GM12878 (cell line): Measurements from ENCODE around the gene RAB31. TPM values are rescaled to one million over a fixed set of nuclear protein-coding genes. Genes with fewer than 3 reads are reported as not detected.

Source experiments
- CBX5 ChIP-seq: sonication (generic); IDR thresholded peaks from 2 replicates; pipeline ENCODE4 v1.6.1; 2016; ENCODE audit warnings: low read depth, moderate library complexity, mild to moderate bottlenecking, inconsistent platforms
- CREB1 ChIP-seq: IDR thresholded peaks from 2 replicates; pipeline ENCODE4 v1.6.1; 2012; ENCODE audit warnings: low read depth, mild to moderate bottlenecking, inconsistent platforms
- EGR1 ChIP-seq, 2 experiments: IDR thresholded peaks; 1 replicate in 1 of 2; 2 replicates in 1 of 2; pipeline ENCODE4 v1.6.1; 2011 to 2012; ENCODE audit warnings: low read depth in 2 of 2, low read length in 2 of 2, borderline replicate concordance in 1 of 2, mild to moderate bottlenecking in 1 of 2, moderate library complexity in 1 of 2
- MEF2A ChIP-seq: IDR thresholded peaks from 2 replicates; pipeline ENCODE4 v1.6.1; 2011; ENCODE audit warnings: low read depth, mild to moderate bottlenecking, low read length, moderate library complexity; ENCODE audit not compliant: insufficient read depth
- NFYA ChIP-seq: IDR thresholded peaks from 2 replicates; pipeline ENCODE4 v1.6.1; 2011; ENCODE audit warnings: low read depth, mild to moderate bottlenecking, low read length, improper control_type of control experiment, borderline replicate concordance
- NR2C2 ChIP-seq: IDR thresholded peaks from 2 replicates; pipeline ENCODE4 v1.6.1; 2011; ENCODE audit warnings: borderline replicate concordance, low read depth; ENCODE audit not compliant: control insufficient read depth, insufficient read length
- NR2F1 ChIP-seq: fragments of 450-650 bp; conservative IDR thresholded peaks from 2 replicates; pipeline ENCODE4 v1.6.1; 2017; ENCODE audit warnings: mild to moderate bottlenecking
- POLR2A ChIP-seq: IDR thresholded peaks from 2 replicates; pipeline ENCODE4 v1.6.1; 2011; ENCODE audit warnings: low read depth, mild to moderate bottlenecking, low read length
- RELA ChIP-seq: fragments of 450-650 bp; IDR thresholded peaks from 2 replicates; pipeline ENCODE4 v1.8.0; 2014; ENCODE audit warnings: borderline replicate concordance; ENCODE audit not compliant: partially characterized antibody
- SREBF1 ChIP-seq: IDR thresholded peaks from 2 replicates; pipeline ENCODE4 v1.6.1; 2012; ENCODE audit warnings: mild to moderate bottlenecking, low read length
- YBX1 ChIP-seq: fragments of 450-650 bp; IDR thresholded peaks from 2 replicates; pipeline ENCODE4 v1.6.1; 2016; ENCODE audit warnings: antibody characterized with exemption
- ZNF274 ChIP-seq: IDR thresholded peaks from one replicate; pipeline ENCODE4 v1.8.0; 2011; ENCODE audit not compliant: insufficient read length, insufficient read depth
- polyA plus RNA-seq, 11 experiments: library from polyadenylated mRNA; depleted of rRNA in 4 of 11; unstranded in 6 of 11; stranded (reverse) in 5 of 11; fragments of >200 nt; fragmentation: Nextera tagmentation in 4 of 11; fragmentation: Illumina TruSeq in 1 of 11; extraction: Ambion mirVana in 4 of 11; extraction: Trizol in 1 of 11; gene quantifications; 1 replicate in 1 of 11; 2 replicates in 10 of 11; pipeline versions ENCODE4 v1.2.1 to v1.2.3, GENCODE V29; 2011 to 2016; ENCODE audit warnings: inconsistent platforms in 2 of 11, missing spikeins in 2 of 11, low read depth in 1 of 11
- total RNA-seq, 4 experiments: library from RNA; depleted of rRNA in 3 of 4; stranded (reverse); fragments of >200 nt in 3 of 4; fragmentation: Illumina TruSeq in 1 of 4; extraction: Trizol in 1 of 4; gene quantifications; 2 replicates each; pipeline versions ENCODE4 v1.2.1 to v1.2.3, GENCODE V29; 2013 to 2021
- TF ChIP-seq, protein P1 (sequence below), 3 experiments: IDR thresholded peaks in 2 of 3; conservative IDR thresholded peaks in 1 of 3; 2 replicates each; pipeline ENCODE4 v1.5.1; 2011; ENCODE audit warnings: low read depth in 3 of 3, low read length in 3 of 3, mild to moderate bottlenecking in 3 of 3, control low read depth in 2 of 3, moderate library complexity in 2 of 3, inconsistent platforms in 1 of 3, mixed read lengths in 1 of 3; ENCODE audit not compliant: control insufficient read depth in 2 of 3, insufficient read depth in 1 of 3; ENCODE audit errors: extremely low read depth in 1 of 3
- TF ChIP-seq, protein P2 (sequence below): IDR thresholded peaks from 2 replicates; pipeline ENCODE4 v1.6.1; 2011; ENCODE audit warnings: low read depth, mild to moderate bottlenecking, low read length, moderate library complexity, borderline replicate concordance; ENCODE audit errors: extremely low read depth

RAB31 gene
- total and polyA plus RNA-seq, 10 of the 15 experiments (the other 5 are each of a cell fraction or from before 2014, with no cell fraction given) = 0.80 to 23.3 (median 12.2) TPM

DNA sequence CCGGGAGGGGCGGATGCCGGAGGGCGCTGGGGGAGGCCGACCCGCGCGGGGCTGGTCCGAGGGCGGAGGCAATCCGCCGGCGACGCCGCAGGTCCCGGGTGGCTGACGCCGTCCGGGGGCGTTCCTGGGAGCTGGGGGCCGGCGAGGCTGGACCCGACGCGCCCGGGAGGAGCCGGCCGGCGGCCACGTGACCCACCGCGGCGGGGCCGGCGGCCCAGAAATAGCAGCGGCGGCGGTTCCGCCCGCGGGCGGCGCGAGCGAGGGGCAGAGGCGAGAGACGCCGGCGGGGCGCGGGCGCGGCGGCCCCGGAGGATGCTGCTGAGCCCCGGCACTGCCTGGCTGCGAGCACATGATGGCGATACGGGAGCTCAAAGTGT is at the start of gene RAB31 (continued):
- TF ChIP-seq, protein P1, sequence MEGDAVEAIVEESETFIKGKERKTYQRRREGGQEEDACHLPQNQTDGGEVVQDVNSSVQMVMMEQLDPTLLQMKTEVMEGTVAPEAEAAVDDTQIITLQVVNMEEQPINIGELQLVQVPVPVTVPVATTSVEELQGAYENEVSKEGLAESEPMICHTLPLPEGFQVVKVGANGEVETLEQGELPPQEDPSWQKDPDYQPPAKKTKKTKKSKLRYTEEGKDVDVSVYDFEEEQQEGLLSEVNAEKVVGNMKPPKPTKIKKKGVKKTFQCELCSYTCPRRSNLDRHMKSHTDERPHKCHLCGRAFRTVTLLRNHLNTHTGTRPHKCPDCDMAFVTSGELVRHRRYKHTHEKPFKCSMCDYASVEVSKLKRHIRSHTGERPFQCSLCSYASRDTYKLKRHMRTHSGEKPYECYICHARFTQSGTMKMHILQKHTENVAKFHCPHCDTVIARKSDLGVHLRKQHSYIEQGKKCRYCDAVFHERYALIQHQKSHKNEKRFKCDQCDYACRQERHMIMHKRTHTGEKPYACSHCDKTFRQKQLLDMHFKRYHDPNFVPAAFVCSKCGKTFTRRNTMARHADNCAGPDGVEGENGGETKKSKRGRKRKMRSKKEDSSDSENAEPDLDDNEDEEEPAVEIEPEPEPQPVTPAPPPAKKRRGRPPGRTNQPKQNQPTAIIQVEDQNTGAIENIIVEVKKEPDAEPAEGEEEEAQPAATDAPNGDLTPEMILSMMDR (IDR thresholded peaks at IDR 0.05 in 2 of 3, conservative IDR thresholded peaks at IDR 0.05 in 1 of 3; ENCODE audit: control insufficient read depth in 2 of 3, extremely low read depth in 1 of 3, insufficient read depth in 1 of 3, low read depth in 3 of 3, low read length in 3 of 3) = 0 out of 6 replicates have a peak, but pooled peaks of 1 of the 3 experiments have one; percentile 6
- TF ChIP-seq NFYA (no peak), CBX5 (no peak), NR2F1 (0 out of 2 replicates have a peak, but pooled peaks have one; percentile 12), NR2C2 (no peak), CREB1 (no peak), MEF2A (0 out of 2 replicates have a peak, but pooled peaks have one; percentile 45), SREBF1 (no peak), ZNF274 (no peak), RELA (no peak), POLR2A (peak; percentile 60; the same call in 1 of the 2 replicates), EGR1 (IDR thresholded peaks at IDR 0.05; ENCODE audit: borderline replicate concordance in 1 of 2, low read depth in 2 of 2, low read length in 2 of 2) (peak in 1 of 2 experiments; percentile 46; a peak in 1 of 3 replicates), YBX1 (no peak)
- TF ChIP-seq, protein P2, sequence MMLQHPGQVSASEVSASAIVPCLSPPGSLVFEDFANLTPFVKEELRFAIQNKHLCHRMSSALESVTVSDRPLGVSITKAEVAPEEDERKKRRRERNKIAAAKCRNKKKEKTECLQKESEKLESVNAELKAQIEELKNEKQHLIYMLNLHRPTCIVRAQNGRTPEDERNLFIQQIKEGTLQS = peak; percentile 19; the same call in 1 of the 2 replicates
